Esophagus muscularis mucosa (tissue), 3 donors: ENCODE measurements around the gene FBXL5.

ENCODE experiments used
- POLR2A ChIP-seq: fragments of 450-650 bp; IDR thresholded peaks from one replicate; pipeline ENCODE4 v1.6.1; 2017; ENCODE audit warnings: antibody characterized with exemption, moderate library complexity, mild to moderate bottlenecking, low read depth
- TF ChIP-seq, protein P1 (sequence below), 3 experiments: fragments of 200-600 bp in 2 of 3; fragments of 450-650 bp in 1 of 3; sonication (generic) in 2 of 3; IDR thresholded peaks; one replicate each; pipeline ENCODE4 v1.5.1; 2017 to 2019; ENCODE audit warnings: antibody characterized with exemption in 3 of 3, mild to moderate bottlenecking in 2 of 3, moderate library complexity in 1 of 3

DNA sequence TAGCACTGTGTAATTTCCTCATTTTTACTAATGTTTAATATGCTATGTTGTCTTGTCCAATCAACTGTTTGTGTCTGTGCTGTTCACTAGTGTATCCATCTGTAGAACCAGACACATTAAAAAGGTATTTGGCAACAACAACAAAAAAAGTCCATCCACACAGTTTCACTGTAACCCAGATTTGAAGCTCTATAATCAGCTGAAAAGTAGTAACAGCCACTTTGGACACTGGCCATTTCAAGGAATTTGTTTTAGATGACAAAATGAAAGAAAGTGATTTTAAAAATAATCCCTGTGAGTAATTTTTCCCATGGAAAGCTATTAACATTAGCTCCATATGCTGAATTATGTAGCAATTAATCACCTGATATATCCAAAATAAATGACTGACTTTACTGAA is 2.2 kb upstream of the FBXL5 start:
- TF ChIP-seq POLR2A, result no peak
- TF ChIP-seq, protein P1, sequence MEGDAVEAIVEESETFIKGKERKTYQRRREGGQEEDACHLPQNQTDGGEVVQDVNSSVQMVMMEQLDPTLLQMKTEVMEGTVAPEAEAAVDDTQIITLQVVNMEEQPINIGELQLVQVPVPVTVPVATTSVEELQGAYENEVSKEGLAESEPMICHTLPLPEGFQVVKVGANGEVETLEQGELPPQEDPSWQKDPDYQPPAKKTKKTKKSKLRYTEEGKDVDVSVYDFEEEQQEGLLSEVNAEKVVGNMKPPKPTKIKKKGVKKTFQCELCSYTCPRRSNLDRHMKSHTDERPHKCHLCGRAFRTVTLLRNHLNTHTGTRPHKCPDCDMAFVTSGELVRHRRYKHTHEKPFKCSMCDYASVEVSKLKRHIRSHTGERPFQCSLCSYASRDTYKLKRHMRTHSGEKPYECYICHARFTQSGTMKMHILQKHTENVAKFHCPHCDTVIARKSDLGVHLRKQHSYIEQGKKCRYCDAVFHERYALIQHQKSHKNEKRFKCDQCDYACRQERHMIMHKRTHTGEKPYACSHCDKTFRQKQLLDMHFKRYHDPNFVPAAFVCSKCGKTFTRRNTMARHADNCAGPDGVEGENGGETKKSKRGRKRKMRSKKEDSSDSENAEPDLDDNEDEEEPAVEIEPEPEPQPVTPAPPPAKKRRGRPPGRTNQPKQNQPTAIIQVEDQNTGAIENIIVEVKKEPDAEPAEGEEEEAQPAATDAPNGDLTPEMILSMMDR (IDR thresholded peaks at IDR 0.05), result no peak
